Transverse colon (tissue), 4 donors: ENCODE data around the gene CD48. TPM values are rescaled to one million over a fixed set of nuclear protein-coding genes. Genes with fewer than 3 reads are reported as not detected.

Source experiments
- DNase-seq: peaks from one replicate; pipeline ENCODE4 v3.0.0-alpha.2; 2019
- H3K27ac ChIP-seq, 4 donors: fragments of 200-600 bp; sonication (generic); 2 replicates each; pipeline ENCODE4 v1.5.1; 2016 to 2018; ENCODE audit warnings: inconsistent platforms in 4 of 4
- H3K27me3 ChIP-seq: fragments of 200-600 bp; sonication (generic); 2 replicates; pipeline ENCODE4 v1.5.1; 2017; ENCODE audit warnings: inconsistent platforms
- H3K36me3 ChIP-seq, 4 donors: fragments of 200-600 bp; sonication (generic); 2 replicates each; pipeline ENCODE4 v1.5.1; 2017 to 2019; ENCODE audit warnings: inconsistent platforms in 4 of 4
- H3K4me1 ChIP-seq, 4 donors: fragments of 200-600 bp; sonication (generic); 2 replicates each; pipeline ENCODE4 v1.5.1; 2017 to 2020; ENCODE audit warnings: inconsistent platforms in 4 of 4
- H3K4me3 ChIP-seq, 4 donors: fragments of 200-600 bp; sonication (generic); 1 replicate in 1 of 4; 2 replicates in 3 of 4; pipeline versions ENCODE4 v1.5.1 to v1.6.1; 2017 to 2019; ENCODE audit warnings: inconsistent platforms in 4 of 4
- H3K9me3 ChIP-seq, 2 donors: fragments of 200-600 bp; sonication (generic); 2 replicates each; pipeline ENCODE4 v1.5.1; 2017 to 2019; ENCODE audit warnings: inconsistent platforms in 2 of 2
- EP300 ChIP-seq: sonication (generic); formaldehyde crosslinking; IDR thresholded peaks from one replicate; pipeline ENCODE4 v1.6.1; 2017; ENCODE audit warnings: antibody characterized with exemption, low read depth
- POLR2A ChIP-seq: fragments of 450-650 bp; IDR thresholded peaks from one replicate; pipeline ENCODE4 v1.6.1; 2016; ENCODE audit warnings: antibody characterized with exemption, mild to moderate bottlenecking, moderate library complexity
- POLR2AphosphoS5 ChIP-seq, 3 donors: sonication (generic); formaldehyde crosslinking; IDR thresholded peaks; one replicate each; pipeline ENCODE4 v1.6.1; 2016; ENCODE audit warnings: antibody characterized with exemption in 3 of 3
- WGBS, 2 donors: methylation state at CpG; one replicate each; pipeline ENCODE4 v1.1.5; 2018; ENCODE audit warnings: low coverage in 1 of 2; 5-methylcytosine and 5-hydroxymethylcytosine counted together
- in situ Hi-C, 4 donors: fragments of 200-750 bp; cut with MboI; loops; one replicate each; pipeline versions ENCODE4 v1.15.0 to v1.15.1; 2017; ENCODE audit warnings: low sequenced_read_pairs in 3 of 4, low pct_ligation_motif_present in 1 of 4, low pct_unique_long_range_greater_than_20kb in 1 of 4
- intact Hi-C: fragments of 100-400 bp; cut with DNase I; formaldehyde crosslinking; loops from one replicate; pipeline ENCODE4 v1.15.1; 2023; ENCODE audit warnings: low total_unique reads
- total RNA-seq, 4 donors: library from RNA; depleted of rRNA; stranded (reverse); fragments of >200 nt; gene quantifications; one replicate each; pipeline ENCODE4 v1.1.0, GENCODE V29; 2016
- TF ChIP-seq, protein P1 (sequence below), 5 experiments: fragments of 200-600 bp in 3 of 5; fragments of 450-650 bp in 2 of 5; sonication (generic) in 3 of 5; IDR thresholded peaks; 1 replicate in 2 of 5; 2 replicates in 3 of 5; pipeline ENCODE4 v1.5.1; 2016 to 2017; ENCODE audit warnings: antibody characterized with exemption in 5 of 5, inconsistent platforms in 3 of 5, mild to moderate bottlenecking in 2 of 5, moderate library complexity in 1 of 5

Gene CD48
- total RNA-seq, 4 donors from 2014 or later, result 7.5 to 31.3 (median 17.6) TPM; not detected in 1

DNA sequence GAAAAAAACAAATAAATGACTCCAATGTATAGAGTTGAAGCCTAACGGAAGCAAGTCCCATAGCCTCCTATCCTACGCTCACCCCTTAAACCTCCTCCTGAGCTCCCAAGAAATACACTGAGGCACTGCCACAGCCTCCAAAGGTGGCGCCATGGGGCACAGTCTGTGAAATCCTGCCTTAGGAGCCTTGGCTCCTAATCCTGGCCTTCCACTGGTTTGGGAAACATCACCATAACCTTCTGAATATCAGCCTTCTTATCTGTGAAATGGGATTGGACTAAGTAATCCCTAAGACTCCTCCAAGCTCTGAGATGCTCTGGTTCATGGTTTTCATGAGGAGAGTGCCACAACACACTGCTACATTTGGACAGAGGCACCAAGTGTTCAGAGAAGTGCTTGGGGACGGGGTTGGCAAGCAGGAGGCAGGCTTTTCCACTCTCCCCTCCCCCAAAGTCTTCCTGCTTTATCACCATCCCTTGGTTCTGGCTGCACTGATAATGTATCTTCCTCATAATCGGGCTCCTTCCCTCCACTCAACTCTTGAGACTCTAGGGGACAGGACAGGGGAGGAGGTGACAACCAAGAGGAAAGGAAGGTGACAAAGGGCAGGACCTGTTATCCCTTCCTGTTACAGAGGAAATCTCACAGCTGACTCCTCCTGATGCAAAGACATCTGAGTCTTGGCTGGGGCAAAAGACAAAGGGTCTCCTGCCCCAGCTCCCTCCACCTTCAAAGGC is 30.2 kb upstream of the CD48 start:
- 61% methylated on average over 5 of the region's 5 CpGs; no CpG with 5 or more reads in 1 of the 2 donors for WGBS, 2 donors
- H3K4me3 ChIP-seq, result no peak overlapping the region
- DNase-seq, result no peak
- H3K27me3 ChIP-seq, result no peaks in the 10 kb centered on the region
- TF ChIP-seq POLR2AphosphoS5 (IDR thresholded peaks at IDR 0.05) (no peak), POLR2A (no peak), EP300 (no peak)
- TF ChIP-seq, protein P1, sequence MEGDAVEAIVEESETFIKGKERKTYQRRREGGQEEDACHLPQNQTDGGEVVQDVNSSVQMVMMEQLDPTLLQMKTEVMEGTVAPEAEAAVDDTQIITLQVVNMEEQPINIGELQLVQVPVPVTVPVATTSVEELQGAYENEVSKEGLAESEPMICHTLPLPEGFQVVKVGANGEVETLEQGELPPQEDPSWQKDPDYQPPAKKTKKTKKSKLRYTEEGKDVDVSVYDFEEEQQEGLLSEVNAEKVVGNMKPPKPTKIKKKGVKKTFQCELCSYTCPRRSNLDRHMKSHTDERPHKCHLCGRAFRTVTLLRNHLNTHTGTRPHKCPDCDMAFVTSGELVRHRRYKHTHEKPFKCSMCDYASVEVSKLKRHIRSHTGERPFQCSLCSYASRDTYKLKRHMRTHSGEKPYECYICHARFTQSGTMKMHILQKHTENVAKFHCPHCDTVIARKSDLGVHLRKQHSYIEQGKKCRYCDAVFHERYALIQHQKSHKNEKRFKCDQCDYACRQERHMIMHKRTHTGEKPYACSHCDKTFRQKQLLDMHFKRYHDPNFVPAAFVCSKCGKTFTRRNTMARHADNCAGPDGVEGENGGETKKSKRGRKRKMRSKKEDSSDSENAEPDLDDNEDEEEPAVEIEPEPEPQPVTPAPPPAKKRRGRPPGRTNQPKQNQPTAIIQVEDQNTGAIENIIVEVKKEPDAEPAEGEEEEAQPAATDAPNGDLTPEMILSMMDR (IDR thresholded peaks at IDR 0.05), result no peak
- H3K36me3 ChIP-seq, result no peaks in the 10 kb centered on the region
- intact Hi-C loops, result no loop called here
- H3K27ac ChIP-seq, result peak overlapping the region; percentile 26 to 53 (median 38)
- in situ Hi-C loops, result loop anchor here in 2 of 4 donors (25.0 kb wide), 1 partner anchor 221 kb away; the partner anchor contains the start of gene ITLN2 (in 2 of the 2)
- no peaks in the 10 kb centered on the region for H3K4me1 ChIP-seq
- H3K9me3 ChIP-seq, result no peaks in the 10 kb centered on the region

DNA sequence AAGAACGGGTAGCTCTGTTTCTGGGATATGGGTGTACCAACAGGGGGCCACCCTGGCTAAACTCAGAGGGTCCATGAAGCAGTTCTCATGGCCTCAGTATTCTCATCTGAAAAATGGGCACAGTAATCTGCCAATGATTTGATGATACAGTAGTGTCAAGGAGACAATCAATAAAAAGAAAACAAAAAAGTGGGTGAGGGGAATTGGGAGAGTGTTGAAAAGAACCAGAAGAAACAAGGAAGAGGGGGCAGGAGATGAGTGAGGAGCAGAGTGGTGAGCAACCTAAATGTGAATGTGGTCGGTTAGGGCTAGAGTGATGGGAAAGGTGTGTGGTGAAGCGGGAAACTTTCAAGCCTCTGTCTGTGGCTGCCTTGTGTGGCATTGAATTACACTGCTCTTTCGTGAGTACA is 29.5 kb upstream of the CD48 start:
- H3K4me3 ChIP-seq, result no peak overlapping the region
- in situ Hi-C loops, result loop anchor here in 2 of 4 donors (25.0 kb wide), 1 partner anchor 221 kb away; the partner anchor contains the start of gene ITLN2 (in 2 of the 2)
- no peaks in the 10 kb centered on the region for H3K4me1 ChIP-seq
- 70 to 78% methylated on average over 2 to 4 of the region's 4 CpGs for WGBS, 2 donors
- no peak for DNase-seq
- TF ChIP-seq POLR2AphosphoS5 (IDR thresholded peaks at IDR 0.05) (no peak), EP300 (no peak), POLR2A (no peak)
- TF ChIP-seq, protein P1 (IDR thresholded peaks at IDR 0.05), result no peak
- no peaks in the 10 kb centered on the region for H3K9me3 ChIP-seq
- H3K36me3 ChIP-seq, result no peaks in the 10 kb centered on the region
- H3K27me3 ChIP-seq, result no peaks in the 10 kb centered on the region
- peak overlapping the region in 3 of 4 donors; percentile 8 to 68 (median 41) for H3K27ac ChIP-seq
- intact Hi-C loops, result no loop called here

DNA sequence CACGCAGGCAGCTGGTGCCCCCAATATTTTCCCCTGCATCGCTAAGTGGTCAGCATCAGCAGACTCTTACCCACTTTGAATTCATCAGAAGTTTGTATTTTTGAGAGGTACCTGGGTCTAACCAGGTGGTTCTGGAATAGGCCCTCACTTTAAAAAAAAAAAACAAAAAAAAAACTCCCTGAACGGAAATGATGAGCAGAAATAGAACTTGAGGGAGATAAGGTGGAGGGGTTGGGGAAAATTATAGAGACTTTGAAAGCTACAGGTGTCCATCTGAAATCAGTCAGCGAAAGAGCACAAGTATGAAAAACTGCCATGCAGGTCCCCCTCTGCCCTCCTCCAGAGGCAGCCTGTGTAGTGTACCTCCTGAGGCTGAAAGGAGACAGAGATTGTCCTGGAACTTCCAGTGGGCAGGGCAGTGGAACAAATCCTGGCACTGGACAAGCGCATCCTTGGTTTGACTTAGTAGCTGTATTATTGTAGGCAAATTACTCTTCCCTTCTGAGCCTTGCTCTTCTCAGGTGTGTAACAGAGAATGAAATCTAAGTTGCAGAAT is 28.6 kb upstream of the CD48 start:
- DNase-seq, result no peak
- Histone ChIP-seq H3K36me3 (no peaks in the 10 kb centered on the region), H3K9me3 (no peaks in the 10 kb centered on the region), H3K27ac (peak overlapping the region; percentile 13 to 68 (median 42)), H3K4me1 (no peaks in the 10 kb centered on the region), H3K4me3 (no peak overlapping the region), H3K27me3 (no peaks in the 10 kb centered on the region)
- no peak for TF ChIP-seq POLR2AphosphoS5 (IDR thresholded peaks at IDR 0.05)
- TF ChIP-seq POLR2A, result no peak
- TF ChIP-seq, protein P1 (IDR thresholded peaks at IDR 0.05), result no peak
- TF ChIP-seq EP300, result no peak
- intact Hi-C loops (no loop called here), in situ Hi-C loops (loop anchor here in 2 of 4 donors (25.0 kb wide), 1 partner anchor 222 kb away; the partner anchor contains the start of gene ITLN2 (in 2 of the 2))
- 66 to 78% methylated on average over 3 to 5 of the region's 5 CpGs for WGBS, 2 donors

DNA sequence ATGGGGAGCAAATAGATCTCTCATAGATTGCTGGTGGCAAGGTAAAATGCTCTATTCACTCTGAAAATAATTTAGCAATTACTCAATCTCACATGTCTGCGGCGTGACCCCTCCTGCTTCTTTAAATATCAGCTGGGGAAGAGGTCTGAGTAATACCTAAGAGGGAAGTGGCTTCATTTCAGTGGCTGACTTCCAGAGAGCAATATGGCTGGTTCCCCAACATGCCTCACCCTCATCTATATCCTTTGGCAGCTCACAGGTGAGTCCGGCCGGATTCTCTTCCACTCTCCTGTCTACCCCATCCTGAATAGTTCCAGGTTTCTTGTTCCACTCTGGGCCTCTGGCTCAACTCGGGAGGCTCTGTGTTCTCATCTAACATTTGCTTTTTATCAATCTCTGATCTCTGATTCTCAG is 27.5 kb upstream of the CD48 start, which contains the start of gene SLAMF7:
Gene SLAMF7 (plus strand): TSS at position 150 of the 414 bp plus-strand sequence. CDS start 55 bp downstream, at position 205.
- peak within 1 kb of the TSS; percentile 13 to 62 (median 42) for H3K27ac ChIP-seq

More for the DNA sequence above, 27.5 kb upstream of the CD48 start, which contains the start of gene SLAMF7:
- WGBS, 2 donors, result 68 to 71% methylated on average over 5 of the region's 5 CpGs
- TF ChIP-seq POLR2AphosphoS5 (IDR thresholded peaks at IDR 0.05), result peak in 2 of 3 donors; percentile 45 to 67
- TF ChIP-seq POLR2A, result no peak
- TF ChIP-seq EP300, result no peak
- TF ChIP-seq, protein P1 (IDR thresholded peaks at IDR 0.05), result no peak
- H3K9me3 ChIP-seq, result no peaks in the 10 kb centered on the region
- intact Hi-C loops (no loop called here), in situ Hi-C loops (loop anchor here in 2 of 4 donors (25.0 kb wide), 1 partner anchor 223 kb away; the partner anchor contains the start of gene ITLN2 (in 2 of the 2))
- peak within 1 kb of the TSS in 2 of 4 donors; percentile 9 to 26 for H3K4me3 ChIP-seq
- no peaks in the 10 kb centered on the region for H3K4me1 ChIP-seq
- H3K36me3 ChIP-seq, result no peaks in the 10 kb centered on the region
- no peaks in the 10 kb centered on the region for H3K27me3 ChIP-seq
- DNase-seq, result peak; percentile 42
